ENCODE measurements around the gene SULT1C2.

Gene SULT1C2

GRCh38 chr2:108297436-108298141 lies 8.9 kb downstream of the SULT1C2 start:
- DNase-seq, result peak; percentile 11

- no peak for DNase-seq
These were observed 12.9 kb downstream of the SULT1C2 start for GRCh38 chr2:108301558-108301957.

GRCh38 chr2:108304975-108305374 lies 16.3 kb downstream of the SULT1C2 start:
- DNase-seq, result no peak

- no peak for DNase-seq
These were observed 17.2 kb downstream of the SULT1C2 start for GRCh38 chr2:108305901-108306300.

- no peak for DNase-seq
These were observed 21.2 kb downstream of the SULT1C2 start for GRCh38 chr2:108309903-108310302.

- DNase-seq, result no peak
These were observed 26.0 kb downstream of the SULT1C2 start for GRCh38 chr2:108314586-108315296.

GRCh38 chr2:108315444-108315934 lies 26.8 kb downstream of the SULT1C2 start:
- no peak for DNase-seq

- no peak for DNase-seq
These were observed 27.3 kb downstream of the SULT1C2 start for GRCh38 chr2:108316033-108316432.

GRCh38 chr2:108316461-108317258 lies 28.0 kb downstream of the SULT1C2 start:
- DNase-seq, result no peak

- no peak for DNase-seq
These were observed 31.7 kb downstream of the SULT1C2 start for GRCh38 chr2:108320326-108320922.

- no peak for DNase-seq
These were observed 34.9 kb downstream of the SULT1C2 start for GRCh38 chr2:108323619-108324018.

- peak; percentile 14 for DNase-seq
These were observed 36.0 kb downstream of the SULT1C2 start for GRCh38 chr2:108324531-108325255.

GRCh38 chr2:108325756-108326155 lies 37.1 kb downstream of the SULT1C2 start:
- DNase-seq, result no peak

GRCh38 chr2:108329771-108330170 lies 41.1 kb downstream of the SULT1C2 start:
- DNase-seq, result no peak

- no peak for DNase-seq
These were observed 42.3 kb downstream of the SULT1C2 start for GRCh38 chr2:108330979-108331378.

GRCh38 chr2:108345951-108346350 lies 57.3 kb downstream of the SULT1C2 start:
- no peak for DNase-seq

- DNase-seq, result no peak
These were observed 58.1 kb downstream of the SULT1C2 start for GRCh38 chr2:108346827-108347226.

GRCh38 chr2:108347786-108348185 lies 59.1 kb downstream of the SULT1C2 start:
- no peak for DNase-seq

- DNase-seq, result no peak
These were observed 60.3 kb downstream of the SULT1C2 start for GRCh38 chr2:108348816-108349570.

GRCh38 chr2:108349571-108349928 lies 60.9 kb downstream of the SULT1C2 start:
- no peak for DNase-seq

- no peak for DNase-seq
These were observed 63.2 kb downstream of the SULT1C2 start for GRCh38 chr2:108351889-108352288.

- no peak for DNase-seq
These were observed 65.4 kb downstream of the SULT1C2 start for GRCh38 chr2:108354136-108354535.

Data from amniotic stem cell (primary cell).